Suprapubic skin (tissue), 3 donors: ENCODE data around the gene F10.

Experiments
- POLR2A ChIP-seq, 2 donors: fragments of 450-650 bp; IDR thresholded peaks; one replicate each; pipeline ENCODE4 v1.6.1; 2017; ENCODE audit warnings: antibody characterized with exemption in 2 of 2, mild to moderate bottlenecking in 2 of 2, moderate library complexity in 2 of 2
- TF ChIP-seq, protein P1 (sequence below), 2 donors: fragments of 200-600 bp in 1 of 2; fragments of 450-650 bp in 1 of 2; sonication (generic) in 1 of 2; IDR thresholded peaks; one replicate each; pipeline ENCODE4 v1.5.1; 2016 to 2019; ENCODE audit warnings: antibody characterized with exemption in 2 of 2, mild to moderate bottlenecking in 1 of 2, moderate library complexity in 1 of 2

- TF ChIP-seq, protein P1, sequence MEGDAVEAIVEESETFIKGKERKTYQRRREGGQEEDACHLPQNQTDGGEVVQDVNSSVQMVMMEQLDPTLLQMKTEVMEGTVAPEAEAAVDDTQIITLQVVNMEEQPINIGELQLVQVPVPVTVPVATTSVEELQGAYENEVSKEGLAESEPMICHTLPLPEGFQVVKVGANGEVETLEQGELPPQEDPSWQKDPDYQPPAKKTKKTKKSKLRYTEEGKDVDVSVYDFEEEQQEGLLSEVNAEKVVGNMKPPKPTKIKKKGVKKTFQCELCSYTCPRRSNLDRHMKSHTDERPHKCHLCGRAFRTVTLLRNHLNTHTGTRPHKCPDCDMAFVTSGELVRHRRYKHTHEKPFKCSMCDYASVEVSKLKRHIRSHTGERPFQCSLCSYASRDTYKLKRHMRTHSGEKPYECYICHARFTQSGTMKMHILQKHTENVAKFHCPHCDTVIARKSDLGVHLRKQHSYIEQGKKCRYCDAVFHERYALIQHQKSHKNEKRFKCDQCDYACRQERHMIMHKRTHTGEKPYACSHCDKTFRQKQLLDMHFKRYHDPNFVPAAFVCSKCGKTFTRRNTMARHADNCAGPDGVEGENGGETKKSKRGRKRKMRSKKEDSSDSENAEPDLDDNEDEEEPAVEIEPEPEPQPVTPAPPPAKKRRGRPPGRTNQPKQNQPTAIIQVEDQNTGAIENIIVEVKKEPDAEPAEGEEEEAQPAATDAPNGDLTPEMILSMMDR (IDR thresholded peaks at IDR 0.05), result no peak
- no peak for TF ChIP-seq POLR2A (IDR thresholded peaks at IDR 0.05)
These were observed 48.9 kb downstream of the F10 start for GRCh38 chr13:113171250-113172125.
